Type B pancreatic cell (in vitro differentiated cells): ENCODE data around the gene ARHGAP42. TPM values are rescaled to one million over a fixed set of nuclear protein-coding genes. Genes with fewer than 3 reads are reported as not detected.

Source experiments
- DNase-seq: peaks from one replicate; pipeline ENCODE4 v3.0.0; 2021; ENCODE audit warnings: mixed read lengths; ENCODE audit not compliant: unreplicated experiment; ENCODE audit errors: extremely low spot score
- H3K27ac Mint-ChIP-seq: 2 replicates; pipeline ENCODE4 v1.8.0; 2021; ENCODE audit warnings: mild to moderate bottlenecking, mixed read lengths
- H3K27me3 Mint-ChIP-seq: 2 replicates; pipeline ENCODE4 v1.8.0; 2021; ENCODE audit warnings: mixed read lengths
- H3K36me3 Mint-ChIP-seq: 2 replicates; pipeline ENCODE4 v1.8.0; 2021; ENCODE audit warnings: mixed read lengths
- H3K4me1 Mint-ChIP-seq: one replicate; pipeline ENCODE4 v1.8.0; 2021; ENCODE audit warnings: mixed read lengths; ENCODE audit not compliant: unreplicated experiment
- H3K4me3 Mint-ChIP-seq: 2 replicates; pipeline ENCODE4 v1.8.0; 2021; ENCODE audit warnings: mild to moderate bottlenecking, mixed read lengths
- H3K9me3 Mint-ChIP-seq: 2 replicates; pipeline ENCODE4 v1.8.0; 2021; ENCODE audit warnings: mixed read lengths
- total RNA-seq: library from RNA; stranded (reverse); gene quantifications from 2 replicates; pipeline ENCODE4 v1.2.1, GENCODE V29; 2021; ENCODE audit warnings: low replicate concordance
- TF ChIP-seq, protein P1 (sequence below): fragments of 200-600 bp; sonication (generic); conservative IDR thresholded peaks from 2 replicates; pipeline ENCODE4 v1.5.0; 2021; ENCODE audit warnings: antibody characterized with exemption, mild to moderate bottlenecking

ARHGAP42 gene
- total RNA-seq, 1 donor from 2014 or later, result 22.6 TPM

DNA sequence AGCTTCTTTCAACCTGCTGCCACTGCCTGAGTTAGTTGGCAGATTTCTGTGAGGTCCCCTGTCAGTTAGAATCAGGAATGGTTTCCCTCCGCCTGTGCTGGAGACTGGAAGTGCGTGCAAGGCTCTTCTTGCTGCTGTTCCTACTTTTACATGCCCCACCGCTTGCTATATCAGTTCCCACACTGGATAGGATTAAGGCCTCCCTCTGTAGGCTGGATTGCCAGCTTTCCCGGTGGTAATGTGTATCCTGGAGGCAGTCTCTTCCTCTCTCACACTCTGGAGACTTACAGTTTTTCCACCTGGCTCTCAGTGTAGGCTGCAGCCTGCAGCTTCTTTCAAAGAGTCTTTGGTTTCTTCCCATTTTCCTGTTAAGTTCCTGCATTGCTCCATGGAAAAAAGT, 66.5 kb downstream of the ARHGAP42 start:
- Mint-ChIP-seq H3K4me1 (peaks cover 20% of the 10 kb centered on the region), H3K27me3 (no peaks in the 10 kb centered on the region), H3K36me3 (peaks cover 14% of the 10 kb centered on the region), H3K4me3 (no peak overlapping the region), H3K27ac (no peak overlapping the region), H3K9me3 (peaks cover 7% of the 10 kb centered on the region)
- no peak for DNase-seq
- TF ChIP-seq, protein P1, sequence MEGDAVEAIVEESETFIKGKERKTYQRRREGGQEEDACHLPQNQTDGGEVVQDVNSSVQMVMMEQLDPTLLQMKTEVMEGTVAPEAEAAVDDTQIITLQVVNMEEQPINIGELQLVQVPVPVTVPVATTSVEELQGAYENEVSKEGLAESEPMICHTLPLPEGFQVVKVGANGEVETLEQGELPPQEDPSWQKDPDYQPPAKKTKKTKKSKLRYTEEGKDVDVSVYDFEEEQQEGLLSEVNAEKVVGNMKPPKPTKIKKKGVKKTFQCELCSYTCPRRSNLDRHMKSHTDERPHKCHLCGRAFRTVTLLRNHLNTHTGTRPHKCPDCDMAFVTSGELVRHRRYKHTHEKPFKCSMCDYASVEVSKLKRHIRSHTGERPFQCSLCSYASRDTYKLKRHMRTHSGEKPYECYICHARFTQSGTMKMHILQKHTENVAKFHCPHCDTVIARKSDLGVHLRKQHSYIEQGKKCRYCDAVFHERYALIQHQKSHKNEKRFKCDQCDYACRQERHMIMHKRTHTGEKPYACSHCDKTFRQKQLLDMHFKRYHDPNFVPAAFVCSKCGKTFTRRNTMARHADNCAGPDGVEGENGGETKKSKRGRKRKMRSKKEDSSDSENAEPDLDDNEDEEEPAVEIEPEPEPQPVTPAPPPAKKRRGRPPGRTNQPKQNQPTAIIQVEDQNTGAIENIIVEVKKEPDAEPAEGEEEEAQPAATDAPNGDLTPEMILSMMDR, result no peak

DNA sequence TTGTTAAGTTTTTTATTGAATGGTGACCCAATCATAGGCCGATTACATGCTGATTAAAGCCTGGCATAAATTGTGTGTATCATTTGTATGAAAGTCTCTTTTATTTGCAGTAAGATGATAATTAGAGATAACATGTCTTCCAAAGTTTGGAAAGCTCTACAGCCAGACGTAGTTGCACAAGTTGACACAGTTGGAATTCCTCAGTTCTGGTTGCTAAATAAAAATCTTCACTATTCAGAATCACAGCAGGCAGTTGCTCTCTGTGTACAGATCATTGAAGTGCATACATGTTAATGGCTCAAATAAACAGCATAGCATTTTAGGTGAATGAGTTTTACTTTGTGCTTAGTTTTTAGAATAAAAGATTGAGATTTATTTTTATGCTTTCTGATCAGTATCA, 69.5 kb downstream of the ARHGAP42 start:
- Mint-ChIP-seq H3K9me3 (no peaks in the 10 kb centered on the region), H3K4me1 (peaks cover 27% of the 10 kb centered on the region), H3K4me3 (no peak overlapping the region), H3K36me3 (no peaks in the 10 kb centered on the region), H3K27me3 (no peaks in the 10 kb centered on the region), H3K27ac (no peak overlapping the region)
- TF ChIP-seq, protein P1, result no peak
- DNase-seq, result no peak

DNA sequence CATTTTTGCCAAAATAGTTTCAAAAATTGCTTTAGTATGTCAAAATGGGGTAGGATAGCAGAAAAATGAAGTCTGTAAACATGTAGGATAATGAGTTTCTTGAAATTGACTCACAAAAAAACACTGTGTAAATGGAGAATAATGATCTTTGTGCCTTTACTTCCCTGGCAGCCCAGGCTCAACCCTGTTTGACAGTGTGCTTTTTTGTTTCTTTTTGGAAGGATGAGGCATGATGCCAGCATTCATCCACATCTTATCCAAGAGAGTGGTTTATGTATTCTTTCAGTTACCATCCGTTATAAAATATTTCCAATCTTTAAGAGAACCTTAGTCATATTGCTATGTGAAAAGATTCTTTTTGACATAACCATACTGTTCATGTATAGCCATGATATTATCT, 70.6 kb downstream of the ARHGAP42 start:
- TF ChIP-seq, protein P1, result no peak
- Mint-ChIP-seq H3K4me1 (peaks cover 25% of the 10 kb centered on the region), H3K36me3 (no peaks in the 10 kb centered on the region), H3K4me3 (no peak overlapping the region), H3K27me3 (no peaks in the 10 kb centered on the region), H3K9me3 (no peaks in the 10 kb centered on the region), H3K27ac (no peak overlapping the region)
- DNase-seq, result no peak

DNA sequence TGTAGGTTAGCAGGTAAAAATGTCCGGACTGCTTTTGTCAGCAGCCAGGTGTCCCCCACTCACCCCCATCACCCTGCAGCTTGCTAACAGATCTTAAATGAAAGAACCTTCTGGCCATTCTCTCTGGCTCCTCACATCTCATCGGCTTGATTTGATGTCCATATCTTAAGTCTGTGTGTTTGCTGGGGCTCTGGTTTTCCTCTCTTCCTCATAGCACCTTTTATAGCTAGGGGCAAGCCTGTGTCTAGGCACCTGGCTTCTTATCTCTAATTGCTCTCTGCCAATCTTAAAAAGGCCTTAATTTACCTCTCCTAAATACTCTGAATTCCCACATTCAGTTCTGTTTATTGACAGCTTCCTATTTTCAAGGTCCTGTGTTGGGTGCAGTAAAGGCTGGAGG, 72.0 kb downstream of the ARHGAP42 start:
- Mint-ChIP-seq H3K9me3 (no peaks in the 10 kb centered on the region), H3K27me3 (no peaks in the 10 kb centered on the region), H3K4me1 (peaks cover 11% of the 10 kb centered on the region), H3K36me3 (no peaks in the 10 kb centered on the region), H3K4me3 (no peak overlapping the region), H3K27ac (no peak overlapping the region)
- DNase-seq, result no peak
- TF ChIP-seq, protein P1, result no peak

DNA sequence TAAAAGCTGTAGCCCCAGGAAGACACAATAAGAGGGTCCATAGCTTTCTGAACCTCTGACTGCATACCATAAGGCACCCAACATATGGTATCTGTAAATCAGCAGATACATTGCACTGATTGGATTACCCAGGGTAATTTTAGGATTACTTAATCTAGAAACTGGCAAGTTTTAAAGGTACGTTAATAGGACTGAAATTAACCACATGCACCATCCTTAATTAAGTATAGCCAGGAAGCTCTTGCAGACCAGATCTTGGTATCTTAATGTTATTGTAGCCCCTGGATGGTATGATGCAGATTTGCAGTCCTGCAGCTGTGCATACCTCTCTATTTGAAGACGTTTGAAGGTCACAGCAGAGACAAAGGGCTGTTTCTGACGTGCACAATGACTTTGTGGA, 72.8 kb downstream of the ARHGAP42 start:
- no peak overlapping the region for H3K4me3 Mint-ChIP-seq

More for the DNA sequence above, 72.8 kb downstream of the ARHGAP42 start:
- no peaks in the 10 kb centered on the region for H3K36me3 Mint-ChIP-seq
- no peak for DNase-seq
- TF ChIP-seq, protein P1, result no peak
- peaks cover 13% of the 10 kb centered on the region for H3K4me1 Mint-ChIP-seq
- no peak overlapping the region for H3K27ac Mint-ChIP-seq
- no peaks in the 10 kb centered on the region for H3K27me3 Mint-ChIP-seq
- no peaks in the 10 kb centered on the region for H3K9me3 Mint-ChIP-seq
